OCI-LY7 (cell line): ENCODE data around the gene TOM1L2. TPM values are rescaled to one million over a fixed set of nuclear protein-coding genes. Genes with fewer than 3 reads are reported as not detected.
"Not testable (repeated sequence)": the region's sequence is repeated elsewhere in the genome, so short reads cannot be mapped to it uniquely, and the experiment has no call there.

Experiments used
- BruUV-seq: library from RNA; stranded (reverse); fragments of 400-500 nt; replicated peaks from 2 replicates; lab custom pipeline; 2021; lab: Mats Ljungman, UMichigan
- CTCF ChIA-PET: fragments of 300-600 bp; sonication (Branson Sonifier 250); formaldehyde crosslinking; loops from one replicate; lab custom pipeline; 2022; ENCODE audit warnings: antibody characterized with exemption; ENCODE audit not compliant: unreplicated experiment; lab: Charles Lee
- POLR2A ChIA-PET: fragments of 300-600 bp; sonication (Branson Sonifier 250); formaldehyde crosslinking; loops from one replicate; lab custom pipeline; 2022; ENCODE audit warnings: antibody characterized with exemption; lab: Charles Lee
- DNase-seq: peaks from one replicate; pipeline ENCODE4 v3.0.0-alpha.2; 2015; ENCODE audit warnings: low spot score
- H2AFZ ChIP-seq: fragments of 200-600 bp; sonication (generic), shearing (Covaris generic); 2 replicates; pipeline ENCODE4 v1.6.1; 2014; ENCODE audit warnings: mild to moderate bottlenecking, antibody characterized with exemption, low read length, moderate library complexity
- H3K27ac ChIP-seq: fragments of 200-600 bp; sonication (generic); 2 replicates; pipeline ENCODE4 v1.5.1; 2014; ENCODE audit warnings: mixed run types, low read depth, mild to moderate bottlenecking, moderate library complexity, low read length, inconsistent platforms; ENCODE audit not compliant: poor library complexity, severe bottlenecking
- H3K36me3 ChIP-seq: fragments of 200-600 bp; sonication (generic); 2 replicates; pipeline ENCODE4 v1.6.1; 2014; ENCODE audit warnings: mild to moderate bottlenecking, antibody characterized with exemption, low read length, moderate library complexity, mixed read lengths; ENCODE audit not compliant: insufficient read depth
- H3K4me1 ChIP-seq: fragments of 200-600 bp; sonication (generic); 2 replicates; pipeline ENCODE4 v1.5.1; 2014; ENCODE audit warnings: mild to moderate bottlenecking, low read length; ENCODE audit not compliant: insufficient read depth, poor library complexity, severe bottlenecking
- H3K4me2 ChIP-seq: fragments of 200-600 bp; sonication (generic); 2 replicates; pipeline ENCODE4 v1.6.1; 2014; ENCODE audit warnings: mild to moderate bottlenecking, low read length
- H3K4me3 ChIP-seq: fragments of 200-600 bp; sonication (generic); 2 replicates; pipeline ENCODE4 v1.5.1; 2014; ENCODE audit warnings: mild to moderate bottlenecking, low read depth, low read length; ENCODE audit not compliant: poor library complexity, severe bottlenecking
- H3K79me2 ChIP-seq: fragments of 200-600 bp; sonication (generic); 2 replicates; pipeline ENCODE4 v1.6.1; 2016; ENCODE audit warnings: low read depth, mild to moderate bottlenecking, low read length, moderate library complexity, mixed read lengths; ENCODE audit not compliant: insufficient read depth
- H3K9me2 ChIP-seq: fragments of 200-600 bp; sonication (generic); 2 replicates; pipeline ENCODE4 v1.6.1; 2016; ENCODE audit warnings: mild to moderate bottlenecking, low read length, mixed read lengths; ENCODE audit not compliant: insufficient read depth
- H3K9me3 ChIP-seq: fragments of 200-600 bp; sonication (generic); 2 replicates; pipeline ENCODE4 v1.6.1; 2014; ENCODE audit warnings: mild to moderate bottlenecking, mixed run types, low read length, mixed read lengths
- H4K20me1 ChIP-seq: fragments of 200-600 bp; sonication (generic); 2 replicates; pipeline ENCODE4 v1.6.1; 2014; ENCODE audit warnings: mild to moderate bottlenecking, antibody characterized with exemption, low read length, moderate library complexity, mixed read lengths; ENCODE audit not compliant: insufficient read depth
- EZH2phosphoT487 ChIP-seq: fragments of 200-600 bp; sonication (generic); IDR thresholded peaks from 2 replicates; pipeline ENCODE4 v1.6.1; 2018; ENCODE audit warnings: low read depth, borderline replicate concordance, mild to moderate bottlenecking, mixed run types, antibody characterized with exemption, low read length, moderate library complexity, mixed read lengths
- intact Hi-C: fragments of 100-400 bp; cut with micrococcal nuclease; formaldehyde crosslinking; loops from one replicate; pipeline ENCODE4 v1.10.0; 2022; ENCODE audit not compliant: unreplicated experiment
- total RNA-seq, 2 experiments: library from RNA; depleted of rRNA in 1 of 2; stranded (reverse); fragments of >200 nt in 1 of 2; shearing (Covaris generic) in 1 of 2; gene quantifications; 2 replicates each; pipeline ENCODE4 v1.2.3, GENCODE V29; 2014 to 2022
- TF ChIP-seq, protein P1 (sequence below): fragments of 200-600 bp; sonication (generic); conservative IDR thresholded peaks from 2 replicates; pipeline ENCODE4 v1.5.1; 2014; ENCODE audit warnings: mild to moderate bottlenecking, antibody characterized with exemption, low read length, moderate library complexity, mixed read lengths

Gene TOM1L2
- total RNA-seq, 2 experiments from 2014 or later, result 4.9 to 14.3 TPM

DNA sequence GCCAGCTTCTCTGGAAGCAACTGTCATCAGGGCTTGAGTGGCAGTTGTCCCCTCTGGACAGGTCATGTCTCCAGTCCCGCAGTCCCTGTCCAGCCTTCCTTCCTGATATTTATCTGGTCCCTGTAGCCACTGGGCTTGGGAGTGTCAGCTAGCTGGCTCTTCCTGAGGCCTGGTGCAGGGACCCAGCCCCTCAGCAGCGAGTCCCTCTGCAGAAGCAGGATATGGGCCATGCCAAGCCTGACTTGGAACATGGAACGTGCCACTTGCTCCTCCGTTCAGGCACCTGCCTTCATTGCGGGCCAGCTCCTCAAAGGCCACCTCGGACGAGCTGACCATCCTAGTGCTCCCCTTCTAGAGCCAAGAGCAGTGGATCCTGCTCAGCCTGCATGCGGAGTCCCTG lies 26.7 kb upstream of the TOM1L2 start:
- H3K4me3 ChIP-seq, result no peak overlapping the region
- H3K79me2 ChIP-seq, result no peaks in the 10 kb centered on the region
- intact Hi-C loops, result no loop called here
- no TSS peak for BruUV-seq
- no peak overlapping the region for H3K4me2 ChIP-seq
- no peak overlapping the region for H3K27ac ChIP-seq
- no peaks in the 10 kb centered on the region for H3K36me3 ChIP-seq
- no peaks in the 10 kb centered on the region for H3K9me3 ChIP-seq
- H3K9me2 ChIP-seq, result no peaks in the 10 kb centered on the region
- no peaks in the 10 kb centered on the region for H4K20me1 ChIP-seq
- TF ChIP-seq EZH2phosphoT487, result no peak
- TF ChIP-seq, protein P1, sequence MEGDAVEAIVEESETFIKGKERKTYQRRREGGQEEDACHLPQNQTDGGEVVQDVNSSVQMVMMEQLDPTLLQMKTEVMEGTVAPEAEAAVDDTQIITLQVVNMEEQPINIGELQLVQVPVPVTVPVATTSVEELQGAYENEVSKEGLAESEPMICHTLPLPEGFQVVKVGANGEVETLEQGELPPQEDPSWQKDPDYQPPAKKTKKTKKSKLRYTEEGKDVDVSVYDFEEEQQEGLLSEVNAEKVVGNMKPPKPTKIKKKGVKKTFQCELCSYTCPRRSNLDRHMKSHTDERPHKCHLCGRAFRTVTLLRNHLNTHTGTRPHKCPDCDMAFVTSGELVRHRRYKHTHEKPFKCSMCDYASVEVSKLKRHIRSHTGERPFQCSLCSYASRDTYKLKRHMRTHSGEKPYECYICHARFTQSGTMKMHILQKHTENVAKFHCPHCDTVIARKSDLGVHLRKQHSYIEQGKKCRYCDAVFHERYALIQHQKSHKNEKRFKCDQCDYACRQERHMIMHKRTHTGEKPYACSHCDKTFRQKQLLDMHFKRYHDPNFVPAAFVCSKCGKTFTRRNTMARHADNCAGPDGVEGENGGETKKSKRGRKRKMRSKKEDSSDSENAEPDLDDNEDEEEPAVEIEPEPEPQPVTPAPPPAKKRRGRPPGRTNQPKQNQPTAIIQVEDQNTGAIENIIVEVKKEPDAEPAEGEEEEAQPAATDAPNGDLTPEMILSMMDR, result no peak
- ChIA-PET CTCF (no interaction called here), POLR2A (no interaction called here)
- no peak overlapping the region for H2AFZ ChIP-seq
- H3K4me1 ChIP-seq, result no peaks in the 10 kb centered on the region
- no peak for DNase-seq

DNA sequence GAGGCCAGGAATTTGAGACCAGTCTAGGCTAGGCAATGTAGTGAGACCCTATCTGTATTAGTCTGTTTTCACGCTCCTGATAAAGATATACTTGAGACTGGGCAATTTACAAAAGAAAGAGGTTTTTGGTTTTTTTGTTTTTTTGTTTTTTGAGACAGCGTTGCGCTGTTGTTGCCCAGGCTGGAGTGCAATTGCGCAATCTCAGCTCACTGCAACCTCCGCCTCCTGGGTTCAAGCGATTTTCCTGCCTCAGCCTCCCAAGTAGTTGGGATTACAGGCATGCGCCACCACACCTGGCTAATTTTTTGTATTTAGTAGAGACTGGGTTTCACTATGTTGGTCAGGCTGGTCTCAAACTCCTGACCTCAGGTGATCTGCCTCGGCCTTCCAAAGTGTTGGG lies 23.7 kb upstream of the TOM1L2 start:
- POLR2A ChIA-PET, result interaction anchor here (1.6 kb wide), 1 partner anchor 24 kb away, joined by 4 read pairs; the partner anchor contains the start of genes DRC3 and TOM1L2
- intact Hi-C loops, result not testable (repeated sequence)
- CTCF ChIA-PET, result interaction anchor here (2.0 kb wide), 1 partner anchor 9 kb away, joined by 4 read pairs; no protein-coding TSS in a partner anchor

DNA sequence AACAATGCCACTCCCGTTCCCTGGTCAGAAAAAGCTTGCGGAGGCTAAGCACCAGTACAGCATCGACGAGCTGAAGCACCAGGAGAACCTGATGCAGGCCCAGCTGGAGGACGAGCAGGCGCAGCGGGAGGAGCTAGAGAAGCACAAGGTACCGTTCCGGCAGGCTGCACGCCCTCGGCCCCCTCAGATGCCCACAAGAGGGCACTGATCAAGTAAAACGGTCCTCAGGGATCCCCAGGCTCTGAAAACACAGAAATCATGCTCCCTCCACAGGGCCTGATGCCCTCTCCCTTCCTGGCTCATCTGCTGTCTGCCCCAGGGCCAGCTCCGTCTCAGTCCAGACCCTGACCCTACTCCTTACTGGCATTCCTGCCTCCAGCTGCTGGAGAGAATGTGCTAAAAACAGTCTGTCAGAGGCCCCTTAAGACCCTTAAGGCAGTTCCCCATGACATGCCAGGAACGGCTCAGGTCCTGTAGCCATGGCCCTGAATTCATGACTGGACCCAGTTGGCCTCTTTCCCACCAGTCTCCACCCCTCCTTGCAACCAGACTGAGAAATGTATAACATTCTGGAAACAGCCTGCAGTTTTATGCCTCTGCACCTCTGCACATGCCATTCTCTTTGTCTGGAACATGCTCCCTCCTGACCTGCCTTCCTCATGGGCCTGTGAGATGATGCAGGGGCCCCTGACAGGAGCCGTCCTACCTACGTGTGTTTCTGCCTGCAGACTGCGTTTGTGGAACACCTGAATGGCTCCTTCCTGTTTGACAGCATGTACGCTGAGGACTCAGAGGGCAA lies 22.3 kb upstream of the TOM1L2 start:
- POLR2A ChIA-PET, result interaction anchor here (1.6 kb wide), 1 partner anchor 22 kb away, joined by 4 read pairs; the partner anchor contains the start of genes DRC3 and TOM1L2
- no peaks in the 10 kb centered on the region for H3K9me2 ChIP-seq
- H3K4me1 ChIP-seq, result no peaks in the 10 kb centered on the region
- intact Hi-C loops, result loop anchor here (5.0 kb wide), 1 partner anchor 38 kb away; no protein-coding TSS in a partner anchor
- BruUV-seq, result no TSS peak
- H3K79me2 ChIP-seq, result no peaks in the 10 kb centered on the region
- no peaks in the 10 kb centered on the region for H4K20me1 ChIP-seq
- peak; percentile 58 for DNase-seq
- H3K27ac ChIP-seq, result no peak overlapping the region
- TF ChIP-seq EZH2phosphoT487, result no peak
- TF ChIP-seq, protein P1, result peak; percentile 71
- no peak overlapping the region for H2AFZ ChIP-seq
- CTCF ChIA-PET, result interaction anchor here (0.6 to 2.0 kb wide), 2 partner anchors 10 to 36 kb away, joined by 3 to 4 read pairs; no protein-coding TSS in a partner anchor
- no peaks in the 10 kb centered on the region for H3K9me3 ChIP-seq
- no peak overlapping the region for H3K4me3 ChIP-seq
- no peaks in the 10 kb centered on the region for H3K36me3 ChIP-seq
- H3K4me2 ChIP-seq, result no peak overlapping the region

More for the DNA sequence above, 23.7 kb upstream of the TOM1L2 start:
- not testable (repeated sequence) for H3K9me3 ChIP-seq, H3K9me2 ChIP-seq, H2AFZ ChIP-seq, H4K20me1 ChIP-seq, H3K79me2 ChIP-seq, H3K4me3 ChIP-seq, H3K36me3 ChIP-seq, H3K27ac ChIP-seq, DNase-seq, H3K4me1 ChIP-seq, H3K4me2 ChIP-seq, BruUV-seq
